ENCODE data around the gene DSCAML1.
"Not testable (repeated sequence)": the region's sequence is repeated elsewhere in the genome, so short reads cannot be mapped to it uniquely, and the experiment has no call there.

Gene DSCAML1

GRCh38 chr11:117462864-117463247 lies 334.2 kb downstream of the DSCAML1 start:
- Histone ChIP-seq H3K4me3 (ENCODE audit: low read depth, low read length) (no peak overlapping the region), H3K9me3 (ENCODE audit: control insufficient read depth, insufficient read depth, low read length) (no peaks in the 10 kb centered on the region), H3K27me3 (ENCODE audit: control insufficient read depth, insufficient read depth, low read length) (no peaks in the 10 kb centered on the region), H3K36me3 (ENCODE audit: control insufficient read depth, insufficient read depth, low read length) (no peaks in the 10 kb centered on the region), H3K9ac (ENCODE audit: low read depth, low read length) (no peak overlapping the region), H3K27ac (ENCODE audit: low read depth, low read length) (no peak overlapping the region), H3K4me1 (ENCODE audit: control insufficient read depth, insufficient read depth, low read length) (no peaks in the 10 kb centered on the region)

- no peaks in the 10 kb centered on the region for H3K36me3 ChIP-seq (ENCODE audit: control insufficient read depth, insufficient read depth, low read length)
- H3K4me3 ChIP-seq (ENCODE audit: low read depth, low read length), result no peak overlapping the region
- no peaks in the 10 kb centered on the region for H3K4me1 ChIP-seq (ENCODE audit: control insufficient read depth, insufficient read depth, low read length)
- no peak overlapping the region for H3K27ac ChIP-seq (ENCODE audit: low read depth, low read length)
- no peak overlapping the region for H3K9ac ChIP-seq (ENCODE audit: low read depth, low read length)
- H3K27me3 ChIP-seq (ENCODE audit: control insufficient read depth, insufficient read depth, low read length), result no peaks in the 10 kb centered on the region
- no peaks in the 10 kb centered on the region for H3K9me3 ChIP-seq (ENCODE audit: control insufficient read depth, insufficient read depth, low read length)
Observed at GRCh38 chr11:117462183-117462863, 334.7 kb downstream of the DSCAML1 start.

DNA sequence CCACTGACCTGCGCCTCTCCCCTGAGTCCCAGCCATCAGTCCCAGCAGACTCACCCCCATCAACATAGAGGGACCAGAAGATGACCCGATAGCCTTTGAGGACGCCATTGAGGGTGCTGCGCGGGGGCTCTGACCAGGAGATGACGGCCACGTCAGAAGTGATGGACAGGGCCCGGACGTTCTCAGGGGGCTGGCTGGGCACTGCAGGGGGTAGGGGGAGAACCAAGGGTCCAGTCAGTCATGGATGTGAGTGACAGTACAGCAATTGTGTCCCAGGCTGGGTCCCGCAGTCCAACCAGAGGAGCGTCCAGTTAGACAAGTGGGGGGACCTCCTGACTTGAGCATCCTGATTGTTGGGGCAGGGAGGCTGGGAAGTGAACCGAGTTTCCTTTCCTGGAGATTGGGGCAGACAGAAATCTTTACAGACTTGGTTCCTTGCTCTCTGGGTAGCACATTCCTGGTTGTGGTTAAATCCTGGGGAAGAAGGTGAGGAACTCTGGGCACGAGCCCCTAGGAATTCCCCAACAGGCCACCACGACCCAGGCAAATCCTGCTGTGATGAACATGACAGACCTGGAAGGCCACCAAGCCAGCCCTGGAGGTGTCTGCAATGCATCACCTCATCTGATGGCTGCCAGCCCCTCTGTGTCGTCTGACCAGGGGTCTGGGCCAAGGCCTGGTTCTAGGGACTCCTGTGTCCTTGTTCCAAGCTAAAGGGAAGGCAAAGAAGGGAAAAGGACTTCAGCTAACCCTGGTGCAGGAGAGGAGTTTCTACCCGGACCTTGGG lies 335.4 kb downstream of the DSCAML1 start:
- no peak overlapping the region for H3K27ac ChIP-seq (ENCODE audit: low read depth, low read length)
- H3K9me3 ChIP-seq (ENCODE audit: control insufficient read depth, insufficient read depth, low read length), result no peaks in the 10 kb centered on the region
- no peaks in the 10 kb centered on the region for H3K4me1 ChIP-seq (ENCODE audit: control insufficient read depth, insufficient read depth, low read length)
- no peak overlapping the region for H3K4me3 ChIP-seq (ENCODE audit: low read depth, low read length)
- no peaks in the 10 kb centered on the region for H3K27me3 ChIP-seq (ENCODE audit: control insufficient read depth, insufficient read depth, low read length)
- H3K9ac ChIP-seq (ENCODE audit: low read depth, low read length), result no peak overlapping the region
- no peaks in the 10 kb centered on the region for H3K36me3 ChIP-seq (ENCODE audit: control insufficient read depth, insufficient read depth, low read length)

GRCh38 chr11:117459979-117460300 lies 337.1 kb downstream of the DSCAML1 start:
- no peak overlapping the region for H3K27ac ChIP-seq (ENCODE audit: low read depth, low read length)

GRCh38 chr11:117459123-117459978 lies 337.7 kb downstream of the DSCAML1 start:
- no peaks in the 10 kb centered on the region for H3K9me3 ChIP-seq (ENCODE audit: control insufficient read depth, insufficient read depth, low read length)
- no peaks in the 10 kb centered on the region for H3K27me3 ChIP-seq (ENCODE audit: control insufficient read depth, insufficient read depth, low read length)
- H3K9ac ChIP-seq (ENCODE audit: low read depth, low read length), result no peak overlapping the region
- no peak overlapping the region for H3K27ac ChIP-seq (ENCODE audit: low read depth, low read length)
- H3K4me3 ChIP-seq (ENCODE audit: low read depth, low read length), result no peak overlapping the region
- H3K36me3 ChIP-seq (ENCODE audit: control insufficient read depth, insufficient read depth, low read length), result no peaks in the 10 kb centered on the region
- H3K4me1 ChIP-seq (ENCODE audit: control insufficient read depth, insufficient read depth, low read length), result no peaks in the 10 kb centered on the region

More at GRCh38 chr11:117459979-117460300, 337.1 kb downstream of the DSCAML1 start:
- no peaks in the 10 kb centered on the region for H3K27me3 ChIP-seq (ENCODE audit: control insufficient read depth, insufficient read depth, low read length)
- H3K36me3 ChIP-seq (ENCODE audit: control insufficient read depth, insufficient read depth, low read length), result no peaks in the 10 kb centered on the region
- H3K9me3 ChIP-seq (ENCODE audit: control insufficient read depth, insufficient read depth, low read length), result no peaks in the 10 kb centered on the region
- no peak overlapping the region for H3K9ac ChIP-seq (ENCODE audit: low read depth, low read length)
- no peak overlapping the region for H3K4me3 ChIP-seq (ENCODE audit: low read depth, low read length)
- H3K4me1 ChIP-seq (ENCODE audit: control insufficient read depth, insufficient read depth, low read length), result no peaks in the 10 kb centered on the region

DNA sequence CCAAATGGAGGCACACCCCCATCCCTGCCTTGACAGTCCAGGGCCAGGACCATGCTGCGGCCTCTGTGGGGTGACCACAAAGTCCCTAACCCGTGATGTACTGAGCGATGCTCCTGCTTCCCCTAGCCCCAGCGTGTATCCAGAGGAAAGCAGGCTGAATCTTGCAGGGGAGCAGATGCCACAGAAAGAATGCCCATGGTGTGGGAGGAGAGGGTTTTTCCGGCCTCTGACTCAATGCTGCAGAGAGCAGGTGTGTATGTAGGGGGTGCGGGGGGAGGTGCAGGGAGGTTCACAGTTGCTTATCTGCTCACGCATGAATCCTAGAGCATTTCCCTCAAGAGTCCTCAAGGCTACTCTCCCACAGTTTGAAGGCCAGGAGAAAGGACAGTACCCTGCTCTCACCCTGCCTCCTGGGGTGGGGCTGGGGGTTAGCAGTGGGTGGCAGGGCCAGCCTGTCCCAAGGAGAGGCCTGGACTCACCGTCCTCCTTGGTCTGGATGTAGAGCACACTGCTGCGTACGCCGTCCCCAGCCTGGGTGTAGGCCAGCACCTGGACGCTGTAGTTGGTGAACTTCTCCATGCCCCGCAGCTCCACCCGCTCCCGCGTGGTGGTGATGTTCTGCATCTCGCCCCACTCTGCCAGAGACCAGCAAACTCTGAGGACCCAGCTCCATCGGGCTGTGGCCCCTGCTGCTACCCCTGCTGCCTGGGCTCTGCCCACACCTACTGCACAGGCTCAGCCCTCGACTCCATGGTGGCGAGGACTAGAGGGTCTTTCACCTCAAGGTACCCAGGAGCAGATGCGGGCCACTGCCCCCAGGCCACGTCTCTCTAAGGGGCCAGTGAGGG lies 338.5 kb downstream of the DSCAML1 start:
- Histone ChIP-seq H3K4me3 (ENCODE audit: low read depth, low read length) (no peak overlapping the region), H3K9me3 (ENCODE audit: control insufficient read depth, insufficient read depth, low read length) (no peaks in the 10 kb centered on the region; the same call in 1 of the 2 replicates), H3K27me3 (ENCODE audit: control insufficient read depth, insufficient read depth, low read length) (no peaks in the 10 kb centered on the region), H3K4me1 (ENCODE audit: control insufficient read depth, insufficient read depth, low read length) (no peaks in the 10 kb centered on the region), H3K36me3 (ENCODE audit: control insufficient read depth, insufficient read depth, low read length) (no peaks in the 10 kb centered on the region), H3K27ac (ENCODE audit: low read depth, low read length) (no peak overlapping the region), H3K9ac (ENCODE audit: low read depth, low read length) (no peak overlapping the region)

DNA sequence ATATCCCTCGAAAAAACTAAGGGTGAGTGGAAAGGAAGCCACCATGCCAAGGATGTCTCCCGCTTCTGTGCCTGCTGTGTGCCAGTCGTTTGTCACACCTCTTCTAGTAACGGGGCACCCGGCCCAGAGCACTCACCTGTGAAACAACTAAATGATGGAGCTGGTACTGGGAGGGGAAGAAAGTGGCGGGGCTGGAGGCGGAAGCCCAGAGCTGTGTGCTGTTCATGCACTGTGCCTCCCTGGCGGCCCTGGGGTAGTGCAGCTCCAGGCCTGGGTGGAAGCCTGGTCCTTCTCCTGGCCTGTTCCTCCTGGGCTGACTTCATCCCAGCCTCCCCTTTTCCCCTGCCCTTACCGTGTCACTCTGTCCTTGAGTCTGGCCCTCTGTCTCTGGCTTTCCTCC lies 339.2 kb downstream of the DSCAML1 start:
- H3K4me3 ChIP-seq (ENCODE audit: low read depth, low read length), result no peak overlapping the region
- H3K9ac ChIP-seq (ENCODE audit: low read depth, low read length), result no peak overlapping the region
- no peak overlapping the region for H3K27ac ChIP-seq (ENCODE audit: low read depth, low read length)

GRCh38 chr11:117457031-117457785 lies 339.8 kb downstream of the DSCAML1 start:
- Histone ChIP-seq H3K4me3 (ENCODE audit: low read depth, low read length) (no peak overlapping the region), H3K9ac (ENCODE audit: low read depth, low read length) (no peak overlapping the region), H3K36me3 (ENCODE audit: control insufficient read depth, insufficient read depth, low read length) (no peaks in the 10 kb centered on the region), H3K27ac (ENCODE audit: low read depth, low read length) (no peak overlapping the region), H3K27me3 (ENCODE audit: control insufficient read depth, insufficient read depth, low read length) (no peaks in the 10 kb centered on the region), H3K4me1 (ENCODE audit: control insufficient read depth, insufficient read depth, low read length) (no peaks in the 10 kb centered on the region), H3K9me3 (ENCODE audit: control insufficient read depth, insufficient read depth, low read length) (no peaks in the 10 kb centered on the region; the same call in 1 of the 2 replicates)

More for the DNA sequence above, 339.2 kb downstream of the DSCAML1 start:
- H3K27me3 ChIP-seq (ENCODE audit: control insufficient read depth, insufficient read depth, low read length), result no peaks in the 10 kb centered on the region
- no peaks in the 10 kb centered on the region; the same call in 1 of the 2 replicates for H3K9me3 ChIP-seq (ENCODE audit: control insufficient read depth, insufficient read depth, low read length)
- no peaks in the 10 kb centered on the region for H3K36me3 ChIP-seq (ENCODE audit: control insufficient read depth, insufficient read depth, low read length)
- no peaks in the 10 kb centered on the region for H3K4me1 ChIP-seq (ENCODE audit: control insufficient read depth, insufficient read depth, low read length)

DNA sequence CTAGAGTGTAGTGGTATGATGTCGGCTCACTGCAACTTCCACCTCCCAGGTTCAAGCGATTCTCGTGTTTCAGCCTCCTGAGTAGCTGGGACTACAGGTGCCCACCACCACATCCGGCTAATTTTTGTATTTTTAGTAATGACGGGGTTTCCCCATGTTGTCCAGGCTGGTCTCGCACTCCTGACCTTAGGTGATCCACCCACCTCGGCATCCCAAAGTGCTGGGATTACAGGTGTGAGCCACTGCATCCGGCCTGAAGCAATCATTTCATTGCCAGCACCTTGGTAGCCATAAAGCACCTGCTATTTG lies 340.3 kb downstream of the DSCAML1 start:
- H3K27me3 ChIP-seq (ENCODE audit: control insufficient read depth, insufficient read depth, low read length); H3K9me3 ChIP-seq (ENCODE audit: control insufficient read depth, insufficient read depth, low read length); H3K9ac ChIP-seq (ENCODE audit: low read depth, low read length); H3K4me1 ChIP-seq (ENCODE audit: control insufficient read depth, insufficient read depth, low read length); H3K4me3 ChIP-seq (ENCODE audit: low read depth, low read length); H3K27ac ChIP-seq (ENCODE audit: low read depth, low read length); H3K36me3 ChIP-seq (ENCODE audit: control insufficient read depth, insufficient read depth, low read length): not testable (repeated sequence)

Data from HUES48 (cell line).